ENCODE measurements around the gene STIMATE.

Gene STIMATE

GRCh38 chr3:52811452-52812011 is 85.8 kb downstream of the STIMATE start:
- DNase-seq, result no peak

- DNase-seq, result no peak
Measured at GRCh38 chr3:52810923-52811322, 86.4 kb downstream of the STIMATE start.

- DNase-seq, result no peak
Measured at GRCh38 chr3:52809662-52810377, 87.5 kb downstream of the STIMATE start.

- DNase-seq, result no peak
Measured at GRCh38 chr3:52809149-52809548, 88.2 kb downstream of the STIMATE start.

GRCh38 chr3:52805270-52806039 is 91.9 kb downstream of the STIMATE start:
- no peak for DNase-seq

- no peak for DNase-seq
Measured at GRCh38 chr3:52801839-52802238, 95.5 kb downstream of the STIMATE start.

GRCh38 chr3:52800079-52800478 is 97.3 kb downstream of the STIMATE start:
- no peak for DNase-seq

- no peak for DNase-seq
Measured at GRCh38 chr3:52798978-52799476, 98.3 kb downstream of the STIMATE start.

GRCh38 chr3:52798376-52798977 is 98.9 kb downstream of the STIMATE start:
- DNase-seq, result no peak

- DNase-seq, result no peak
Measured at GRCh38 chr3:52796411-52796810, 100.9 kb downstream of the STIMATE start.

GRCh38 chr3:52795298-52795900 is 101.9 kb downstream of the STIMATE start:
- DNase-seq, result no peak

GRCh38 chr3:52794612-52795099 is 102.7 kb downstream of the STIMATE start, which contains the start of gene ITIH3:
TSS of gene ITIH3 (plus strand) at chr3:52794796. CDS start at chr3:52794804, 8 bp downstream.
- no peak for DNase-seq

- DNase-seq, result no peak
Measured at GRCh38 chr3:52793702-52794611, 103.4 kb downstream of the STIMATE start.

- no peak for DNase-seq
Measured at GRCh38 chr3:52792961-52793695, 104.2 kb downstream of the STIMATE start.

- no peak for DNase-seq
Measured at GRCh38 chr3:52792413-52792812, 104.9 kb downstream of the STIMATE start.

GRCh38 chr3:52791928-52792327 is 105.4 kb downstream of the STIMATE start:
- DNase-seq, result no peak

GRCh38 chr3:52791366-52791765 is 106.0 kb downstream of the STIMATE start:
- DNase-seq, result no peak

GRCh38 chr3:52790741-52791140 is 106.6 kb downstream of the STIMATE start:
- no peak for DNase-seq

- no peak for DNase-seq
Measured at GRCh38 chr3:52790337-52790736, 107.0 kb downstream of the STIMATE start.

- no peak for DNase-seq
Measured at GRCh38 chr3:52789746-52790040, 107.7 kb downstream of the STIMATE start.
